ENCODE measurements around the gene PTPRM.

- TF ChIP-seq EP300 (conservative IDR thresholded peaks at IDR 0.05; ENCODE audit: poor library complexity, severe bottlenecking) = no peak
- TF ChIP-seq RAD21 (conservative IDR thresholded peaks at IDR 0.05) = no peak
- no peak for TF ChIP-seq TAF1 (IDR thresholded peaks at IDR 0.05; ENCODE audit: low read depth)
- TF ChIP-seq, protein P1, sequence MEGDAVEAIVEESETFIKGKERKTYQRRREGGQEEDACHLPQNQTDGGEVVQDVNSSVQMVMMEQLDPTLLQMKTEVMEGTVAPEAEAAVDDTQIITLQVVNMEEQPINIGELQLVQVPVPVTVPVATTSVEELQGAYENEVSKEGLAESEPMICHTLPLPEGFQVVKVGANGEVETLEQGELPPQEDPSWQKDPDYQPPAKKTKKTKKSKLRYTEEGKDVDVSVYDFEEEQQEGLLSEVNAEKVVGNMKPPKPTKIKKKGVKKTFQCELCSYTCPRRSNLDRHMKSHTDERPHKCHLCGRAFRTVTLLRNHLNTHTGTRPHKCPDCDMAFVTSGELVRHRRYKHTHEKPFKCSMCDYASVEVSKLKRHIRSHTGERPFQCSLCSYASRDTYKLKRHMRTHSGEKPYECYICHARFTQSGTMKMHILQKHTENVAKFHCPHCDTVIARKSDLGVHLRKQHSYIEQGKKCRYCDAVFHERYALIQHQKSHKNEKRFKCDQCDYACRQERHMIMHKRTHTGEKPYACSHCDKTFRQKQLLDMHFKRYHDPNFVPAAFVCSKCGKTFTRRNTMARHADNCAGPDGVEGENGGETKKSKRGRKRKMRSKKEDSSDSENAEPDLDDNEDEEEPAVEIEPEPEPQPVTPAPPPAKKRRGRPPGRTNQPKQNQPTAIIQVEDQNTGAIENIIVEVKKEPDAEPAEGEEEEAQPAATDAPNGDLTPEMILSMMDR (IDR thresholded peaks at IDR 0.05; ENCODE audit: poor library complexity, severe bottlenecking) = no peak
- TF ChIP-seq EZH2 (IDR thresholded peaks at IDR 0.05; ENCODE audit: borderline replicate concordance, insufficient read depth, low read length, poor library complexity, severe bottlenecking) = no peak
These were observed 30.0 kb upstream of the PTPRM start for GRCh38 chr18:7537145-7537544.
